Stimulated activated CD4-positive, alpha-beta T cell treated with anti-CD3 and anti-CD28 coated beads, Interleukin-12 subunit alpha, Interleukin-12 subunit beta, amount 100 ng/mL, for 48 hours (primary cell): Measurements from ENCODE around the gene CAPN13.
"Not testable (repeated sequence)": the region's sequence is repeated elsewhere in the genome, so short reads cannot be mapped to it uniquely, and the experiment has no call there.

Experiments
- DNase-seq, 3 donors: peaks; one replicate each; pipeline ENCODE4 v3.0.0-alpha.2; 2020; ENCODE audit warnings: low read depth in 2 of 3, low spot score in 1 of 3

The CAPN13 gene

DNA sequence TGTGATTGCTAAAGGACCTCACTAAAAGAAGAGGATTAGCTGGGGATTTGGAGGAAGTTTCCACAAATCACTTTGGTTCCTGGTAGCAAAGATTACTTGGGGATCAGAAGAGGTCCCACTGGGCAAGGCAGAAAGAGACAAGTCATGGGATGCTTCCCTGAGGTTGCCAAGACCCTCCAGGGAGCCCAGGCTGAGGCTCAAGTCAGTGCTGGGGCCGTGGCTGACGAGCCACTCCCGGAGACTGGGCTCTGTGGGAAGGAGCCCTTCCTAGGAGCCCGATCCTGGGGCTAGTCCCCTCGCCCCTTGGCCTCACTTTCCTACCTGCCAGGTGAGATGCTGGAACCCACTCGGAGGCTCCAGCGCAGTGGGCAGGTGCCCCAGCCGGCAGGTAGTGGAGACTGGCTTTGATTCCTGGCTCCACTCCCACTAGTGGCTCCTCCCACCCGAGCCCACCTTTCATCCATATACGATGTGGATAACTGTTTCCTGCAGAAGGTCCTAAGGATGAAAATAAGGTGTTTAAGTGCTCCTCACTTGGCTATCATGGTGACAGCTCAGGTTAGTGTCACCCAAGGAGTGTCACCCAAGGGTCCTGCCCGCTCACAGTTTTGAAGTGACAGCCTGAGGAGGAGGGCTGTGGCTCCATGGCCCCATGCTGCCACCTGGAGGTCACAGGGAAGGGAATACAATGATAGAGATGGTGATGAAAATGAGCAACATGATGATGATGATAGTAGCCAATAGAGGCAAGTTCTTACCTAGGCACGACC is 100.5 kb downstream of the CAPN13 start:
- DNase-seq, result peak; percentile 57 to 68 (median 67)

- no peak for DNase-seq
Measured at GRCh38 chr2:30705711-30706533, 101.3 kb downstream of the CAPN13 start.

DNA sequence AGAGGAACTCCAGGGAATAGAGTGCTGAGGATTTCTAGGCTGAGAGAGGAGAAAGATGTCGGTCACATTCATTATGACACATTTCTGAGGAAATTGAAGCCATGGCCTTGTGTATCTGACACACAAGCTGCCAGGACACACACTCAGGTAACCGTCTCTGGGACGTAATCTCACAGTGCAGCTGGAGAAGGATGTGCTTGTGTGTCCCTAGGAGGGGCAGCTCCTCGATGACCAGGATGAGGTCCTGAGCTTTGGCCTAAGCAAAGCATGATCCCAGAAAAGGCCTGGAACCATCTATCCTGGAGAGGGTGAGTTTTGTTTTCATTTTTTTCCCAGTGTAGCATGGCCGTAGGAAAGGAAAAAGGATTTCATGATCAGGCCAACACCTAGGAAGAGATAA is 102.2 kb downstream of the CAPN13 start:
- DNase-seq, result no peak

DNA sequence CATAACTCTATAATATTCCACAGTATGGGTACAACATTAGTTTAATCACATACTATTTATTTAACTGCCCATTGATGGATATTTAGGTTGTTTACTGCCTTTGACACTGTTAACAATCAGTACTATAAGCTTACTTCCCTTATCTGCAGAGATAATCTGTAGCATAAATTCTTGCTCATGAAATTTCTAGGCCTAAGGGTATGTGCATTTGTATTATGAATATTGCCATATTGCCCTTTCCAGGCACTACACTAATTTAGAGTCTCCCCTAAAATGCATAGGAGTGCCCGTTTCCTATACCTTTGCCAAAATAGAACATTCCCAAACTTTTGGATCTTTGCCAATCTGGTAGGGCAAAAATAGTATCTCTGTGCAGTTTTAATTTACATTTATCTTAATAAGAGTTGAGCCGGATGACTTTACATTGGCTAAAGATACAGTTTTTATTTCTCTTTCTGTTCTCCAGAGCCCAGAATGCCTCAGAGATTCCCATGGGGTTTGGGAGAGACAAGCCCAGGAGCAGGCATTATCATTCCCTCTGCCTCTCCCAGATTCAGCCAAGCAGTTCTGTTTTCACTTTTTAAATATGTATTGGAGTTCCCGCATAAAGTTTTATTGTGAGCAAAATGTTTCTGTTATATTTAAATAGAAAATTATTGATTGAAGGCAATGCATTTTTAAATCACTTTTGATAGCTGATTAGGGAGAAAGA is 102.8 kb downstream of the CAPN13 start:
- no peak for DNase-seq

DNA sequence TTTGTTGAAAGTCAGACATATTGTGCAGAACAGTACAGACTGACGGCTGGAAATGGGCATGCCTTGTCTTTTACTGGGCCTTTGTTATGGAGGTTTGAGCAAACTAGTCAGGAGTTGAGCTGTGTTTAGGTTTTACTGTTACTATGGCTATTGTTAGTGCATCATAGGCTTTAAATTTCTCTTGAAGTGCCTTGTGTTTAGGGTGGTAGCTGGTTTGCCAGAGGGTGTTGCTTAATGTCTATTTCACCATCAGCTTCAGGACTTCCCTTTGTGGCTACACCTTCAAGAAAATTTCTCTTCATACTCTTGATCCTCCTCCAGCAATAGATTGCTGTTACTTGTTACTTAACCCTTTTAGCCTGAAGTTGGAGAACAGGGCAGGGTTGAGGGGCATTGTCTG is 104.6 kb downstream of the CAPN13 start:
- no peak for DNase-seq

DNA sequence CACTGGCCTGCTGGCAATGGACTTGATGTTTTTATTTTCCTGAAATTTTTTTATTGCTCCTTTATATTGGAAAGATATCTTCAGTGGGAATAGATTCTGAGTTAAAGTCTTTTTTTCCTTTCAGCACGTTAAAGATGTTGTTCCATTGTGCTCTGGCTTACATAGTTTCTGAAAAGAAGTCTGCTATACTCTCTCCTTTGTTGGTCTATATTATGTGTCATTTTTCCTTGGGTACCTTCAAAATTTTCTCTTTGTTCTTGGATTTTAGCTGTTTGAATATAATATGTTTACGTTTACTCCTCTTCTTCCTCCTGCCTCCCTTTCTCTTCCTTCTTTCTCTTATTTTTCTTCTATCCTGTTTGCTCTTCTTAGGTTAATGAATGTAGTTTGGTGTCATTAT is 105.5 kb downstream of the CAPN13 start:
- no peak for DNase-seq

DNA sequence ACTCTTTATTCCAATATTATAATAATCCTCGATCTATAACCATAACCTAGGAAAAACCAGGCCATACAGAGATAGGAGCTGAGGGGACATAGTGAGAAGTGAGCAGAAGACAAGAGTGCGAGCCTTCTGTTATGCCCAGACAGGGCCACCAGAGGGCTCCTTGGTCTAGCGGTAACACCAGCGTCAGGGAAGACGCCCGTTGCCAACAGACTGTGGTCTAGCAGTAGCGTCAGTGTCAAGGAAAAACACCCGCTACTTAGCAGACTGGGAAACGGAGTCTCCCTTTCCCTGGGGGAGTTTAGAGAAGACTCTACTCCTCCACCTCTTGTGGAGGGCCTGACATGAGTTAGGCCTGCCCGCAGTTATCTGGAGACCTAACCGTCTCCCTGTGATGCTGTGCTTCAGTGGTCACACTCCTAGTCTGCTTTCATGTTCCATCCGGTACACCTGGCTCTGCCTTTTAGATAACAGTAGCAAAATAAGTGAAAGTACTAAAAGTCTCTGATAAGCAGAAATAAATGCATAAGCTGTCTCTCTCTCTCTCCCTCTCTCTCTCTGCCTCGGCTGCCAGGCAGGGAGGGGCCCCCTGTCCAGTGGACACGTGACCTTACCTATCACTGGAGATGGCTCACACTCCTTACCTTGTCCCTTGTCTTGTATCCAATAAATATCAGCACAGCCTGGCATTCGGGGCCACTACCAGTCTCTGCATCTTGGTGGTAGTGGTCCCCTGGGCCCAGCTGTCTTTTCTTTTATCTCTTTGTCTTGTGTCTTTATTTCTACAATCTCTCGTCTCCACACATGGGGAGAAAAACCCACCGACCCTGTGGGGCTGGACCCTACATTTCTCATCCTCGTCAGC is 109.8 kb downstream of the CAPN13 start:
- not testable (repeated sequence) for DNase-seq

GRCh38 chr2:30695749-30696148 is 111.5 kb downstream of the CAPN13 start:
- DNase-seq, result no peak

GRCh38 chr2:30694286-30695055 is 112.8 kb downstream of the CAPN13 start:
- no peak for DNase-seq

GRCh38 chr2:30693821-30694281 is 113.4 kb downstream of the CAPN13 start:
- no peak for DNase-seq

DNA sequence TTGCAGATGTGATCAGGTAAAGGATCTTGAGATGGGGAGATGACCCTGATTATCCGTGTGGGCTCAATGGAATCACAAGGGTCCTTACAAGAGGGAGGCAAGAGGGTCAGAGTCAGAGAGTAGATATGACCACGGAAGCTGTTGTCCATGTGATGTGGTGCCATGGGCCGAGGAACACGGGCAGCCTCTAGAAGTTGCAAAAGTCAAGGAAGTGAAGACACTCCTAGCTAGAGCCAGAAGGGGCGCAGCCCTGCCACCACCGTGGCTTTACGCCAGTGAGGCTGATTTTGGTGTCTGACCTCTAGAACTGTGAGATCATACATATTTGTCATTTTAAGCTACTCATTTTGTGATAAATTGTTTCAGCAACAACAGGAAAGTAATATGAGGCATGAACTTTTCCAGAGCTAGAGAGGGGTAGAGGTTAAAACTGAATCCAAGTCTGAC is 114.4 kb downstream of the CAPN13 start:
- DNase-seq, result no peak

DNA sequence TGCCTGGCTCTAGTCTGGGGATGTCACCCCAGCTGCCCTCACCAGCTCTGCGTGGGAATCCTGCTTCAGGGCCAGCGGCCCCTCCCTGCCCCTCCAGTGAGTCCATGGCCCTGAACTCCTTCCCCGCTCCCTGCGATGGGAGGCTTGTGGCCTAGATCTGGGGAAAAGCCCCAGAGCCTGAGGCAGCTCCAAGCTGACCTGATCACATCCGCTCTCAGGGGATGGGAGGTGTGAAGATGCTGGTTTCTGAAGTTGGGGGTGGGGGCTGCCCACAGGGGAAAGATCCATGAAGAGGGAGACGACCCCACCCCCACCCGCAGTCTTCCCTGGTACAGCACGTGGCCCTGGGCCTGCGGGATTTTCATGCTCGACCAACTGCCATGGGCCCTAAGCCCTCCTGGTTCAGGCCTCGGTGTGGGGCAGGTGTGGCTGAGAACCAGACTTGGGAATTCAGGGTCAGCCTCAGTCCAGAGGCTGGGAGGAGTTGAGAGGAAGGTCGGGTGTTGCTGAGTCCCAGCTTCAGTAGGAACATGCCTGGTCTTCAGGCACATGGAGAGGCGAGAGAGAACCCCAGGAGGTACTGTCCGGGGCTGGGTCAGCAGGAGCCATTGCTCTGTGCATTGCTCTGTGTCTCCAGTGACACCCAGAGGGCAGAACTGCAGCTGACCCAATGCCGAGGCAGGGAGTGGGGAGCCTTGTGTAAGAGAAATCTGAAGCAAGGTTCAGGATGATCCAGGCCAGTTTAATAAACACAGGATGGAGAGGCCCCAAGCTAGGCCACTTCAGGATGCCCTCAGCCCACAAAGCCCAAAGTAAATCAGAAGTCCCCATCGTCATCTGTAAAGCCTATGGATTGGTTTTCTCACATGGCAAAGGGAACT is 115.1 kb downstream of the CAPN13 start:
- DNase-seq, result no peak

GRCh38 chr2:30691091-30691947 is 115.9 kb downstream of the CAPN13 start:
- no peak for DNase-seq

DNA sequence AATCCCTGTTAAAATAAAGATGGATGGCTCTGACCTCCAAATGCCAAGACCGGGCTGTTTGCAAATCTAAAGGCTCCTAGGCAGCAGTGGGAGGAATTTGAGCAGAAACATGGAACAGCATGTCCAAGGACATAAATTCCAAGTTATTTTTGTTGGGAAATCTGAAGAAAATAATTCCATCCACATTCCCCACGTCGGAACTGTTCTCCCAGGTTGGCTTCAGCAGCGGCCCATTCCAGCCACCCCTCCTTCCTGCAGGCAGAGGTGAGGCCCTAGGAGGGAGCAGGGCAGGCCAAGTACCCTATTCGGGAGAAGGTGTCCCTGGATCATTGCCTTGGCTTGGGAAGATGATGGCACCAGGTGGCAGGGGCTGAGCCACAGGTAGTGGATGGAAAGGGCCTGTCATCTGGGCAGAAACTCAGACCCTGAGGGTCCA is 117.1 kb downstream of the CAPN13 start:
- DNase-seq, result no peak

DNA sequence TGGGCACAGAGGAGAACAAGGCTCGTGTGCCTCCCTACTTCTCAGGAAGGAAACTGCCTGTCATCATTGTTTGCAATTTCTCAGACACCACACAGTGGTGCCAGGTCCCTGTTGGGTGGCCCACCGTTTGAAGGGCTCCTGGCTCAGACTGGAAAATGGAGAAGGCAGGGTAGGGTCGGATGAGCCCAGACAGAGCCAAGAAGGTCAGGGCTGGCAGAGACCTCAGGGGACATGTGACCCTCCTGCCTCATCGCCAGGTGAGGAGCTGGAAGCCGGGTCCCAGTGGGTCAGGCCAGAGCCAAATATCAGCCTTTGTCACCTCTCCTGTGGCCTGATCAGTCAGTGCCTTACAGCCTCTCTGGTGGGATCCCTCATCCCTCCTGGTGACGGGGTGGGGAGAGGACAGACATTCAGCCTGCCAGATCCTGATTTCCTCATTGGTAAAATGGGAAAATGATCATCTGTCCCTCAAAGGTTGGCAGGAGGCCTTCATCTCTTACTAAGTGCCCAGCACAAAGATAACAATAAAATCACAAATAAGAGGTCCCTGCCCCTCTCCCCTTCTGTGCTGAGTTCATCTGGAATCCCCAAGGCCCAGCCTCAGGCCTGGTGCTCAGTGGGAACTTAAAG is 117.6 kb downstream of the CAPN13 start:
- no peak for DNase-seq

- no peak for DNase-seq
Measured at GRCh38 chr2:30688956-30689401, 118.3 kb downstream of the CAPN13 start.

- DNase-seq, result no peak
Measured at GRCh38 chr2:30686669-30687068, 120.6 kb downstream of the CAPN13 start.
